ENCODE data around the gene PLA2G2D. TPM values are rescaled to one million over a fixed set of nuclear protein-coding genes. Genes with fewer than 3 reads are reported as not detected.

The PLA2G2D gene
- total RNA-seq, 1 experiment from 2014 or later, result not detected

DNA sequence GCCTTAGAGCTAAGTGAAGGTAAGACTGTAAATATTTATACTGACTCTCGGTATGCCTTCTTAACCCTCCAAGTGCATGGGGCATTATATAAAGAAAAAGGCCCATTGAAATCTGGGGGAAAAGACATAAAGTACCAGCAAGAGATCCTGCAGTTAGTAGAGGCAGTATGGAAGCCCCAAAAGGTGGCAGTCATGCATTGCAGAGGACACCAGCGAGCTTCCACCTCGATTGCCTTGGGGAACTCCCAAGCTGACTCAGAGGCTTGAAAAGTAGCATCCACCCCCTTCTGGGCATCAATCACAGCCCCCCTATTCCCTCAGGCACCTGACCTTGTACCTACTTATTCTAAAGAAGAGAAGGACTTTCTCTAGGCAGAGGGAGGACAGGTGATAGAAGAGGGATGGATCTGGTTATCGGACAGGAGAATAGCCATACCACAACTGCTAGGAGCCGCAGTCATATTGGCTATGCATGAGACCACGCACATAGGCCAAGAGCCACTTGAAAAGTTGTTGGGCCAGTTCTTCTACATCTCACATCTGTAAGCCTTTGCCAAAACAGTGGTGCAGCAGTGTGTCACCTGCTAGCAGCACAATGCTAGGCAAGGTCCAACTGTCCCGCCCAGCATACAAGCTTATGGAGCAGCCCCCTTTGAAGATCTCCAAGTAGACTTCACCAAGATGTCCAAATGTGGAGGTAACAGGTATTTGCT is 39.2 kb upstream of the PLA2G2D start:
- Mint-ChIP-seq H3K4me1 (peaks cover 3 to 8% of the 10 kb centered on the region in 2 experiments; a peak in 2 of 4 replicates), H3K9me3 (peaks cover 37 to 44% of the 10 kb centered on the region in 2 experiments), H3K4me3 (no peak overlapping the region), H3K27ac (no peak overlapping the region), H3K36me3 (ENCODE audit: insufficient read depth in 1 of 3, low read depth in 3 of 3) (peaks cover 6 to 16% (median 7%) of the 10 kb centered on the region in 3 experiments; a peak in 5 of 7 replicates), H3K27me3 (ENCODE audit: low read depth) (peaks cover 22% of the 10 kb centered on the region)
- Histone ChIP-seq H2BK20ac (ENCODE audit: low read depth, low read length, poor library complexity, severe bottlenecking) (no peak overlapping the region), H3K56ac (ENCODE audit: insufficient read length, low read depth, low read length) (no peak overlapping the region), H2BK120ac (ENCODE audit: low read depth, low read length, poor library complexity, severe bottlenecking) (no peak overlapping the region), H3K9me3 (ENCODE audit: control insufficient read depth, low read depth, low read length) (peaks cover 16% of the 10 kb centered on the region), H4K8ac (replicated peaks; ENCODE audit: insufficient read length, low read depth, low read length) (no peak overlapping the region), H3K23me2 (ENCODE audit: insufficient read length, low read depth, low read length, poor library complexity, severe bottlenecking) (no peaks in the 10 kb centered on the region), H3T11ph (ENCODE audit: low read length) (no peak overlapping the region), H3K18ac (ENCODE audit: insufficient read length, low read depth, low read length) (no peak overlapping the region), H2BK5ac (ENCODE audit: insufficient read length, low read length) (no peak overlapping the region), H3K4me2 (ENCODE audit: insufficient read depth, insufficient read length, low read length) (no peak overlapping the region), H4K20me1 (ENCODE audit: control insufficient read depth, insufficient read depth, insufficient read length) (no peaks in the 10 kb centered on the region), H3K27me3 (ENCODE audit: insufficient read depth, low read length) (no peaks in the 10 kb centered on the region), H3K79me1 (ENCODE audit: insufficient read depth, low read depth, low read length, poor library complexity, severe bottlenecking) (no peaks in the 10 kb centered on the region), H3K27ac (ENCODE audit: insufficient read length, low read depth, low read length) (no peak overlapping the region), H3K23ac (ENCODE audit: insufficient read length, low read depth, low read length) (no peak overlapping the region), H3K79me2 (ENCODE audit: insufficient read depth, low read length) (no peaks in the 10 kb centered on the region), H4K91ac (ENCODE audit: insufficient read length, low read depth, low read length) (no peak overlapping the region), H4K5ac (ENCODE audit: insufficient read length, low read depth, low read length) (no peak overlapping the region), H3K14ac (ENCODE audit: insufficient read depth, low read length) (no peak overlapping the region), H2BK12ac (ENCODE audit: insufficient read length, low read depth, low read length) (no peak overlapping the region), H3K4me1 (ENCODE audit: insufficient read depth, low read length) (no peaks in the 10 kb centered on the region), H2AFZ (ENCODE audit: low read length) (no peak overlapping the region), H2AK5ac (ENCODE audit: insufficient read length, low read length) (no peak overlapping the region), H2BK15ac (ENCODE audit: low read depth, low read length) (no peak overlapping the region), H3K9ac (ENCODE audit: extremely low read depth, insufficient read length, low read length) (no peak overlapping the region), H3K4ac (ENCODE audit: low read depth, low read length) (no peak overlapping the region)
- TF ChIP-seq, protein P1, sequence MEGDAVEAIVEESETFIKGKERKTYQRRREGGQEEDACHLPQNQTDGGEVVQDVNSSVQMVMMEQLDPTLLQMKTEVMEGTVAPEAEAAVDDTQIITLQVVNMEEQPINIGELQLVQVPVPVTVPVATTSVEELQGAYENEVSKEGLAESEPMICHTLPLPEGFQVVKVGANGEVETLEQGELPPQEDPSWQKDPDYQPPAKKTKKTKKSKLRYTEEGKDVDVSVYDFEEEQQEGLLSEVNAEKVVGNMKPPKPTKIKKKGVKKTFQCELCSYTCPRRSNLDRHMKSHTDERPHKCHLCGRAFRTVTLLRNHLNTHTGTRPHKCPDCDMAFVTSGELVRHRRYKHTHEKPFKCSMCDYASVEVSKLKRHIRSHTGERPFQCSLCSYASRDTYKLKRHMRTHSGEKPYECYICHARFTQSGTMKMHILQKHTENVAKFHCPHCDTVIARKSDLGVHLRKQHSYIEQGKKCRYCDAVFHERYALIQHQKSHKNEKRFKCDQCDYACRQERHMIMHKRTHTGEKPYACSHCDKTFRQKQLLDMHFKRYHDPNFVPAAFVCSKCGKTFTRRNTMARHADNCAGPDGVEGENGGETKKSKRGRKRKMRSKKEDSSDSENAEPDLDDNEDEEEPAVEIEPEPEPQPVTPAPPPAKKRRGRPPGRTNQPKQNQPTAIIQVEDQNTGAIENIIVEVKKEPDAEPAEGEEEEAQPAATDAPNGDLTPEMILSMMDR (conservative IDR thresholded peaks at IDR 0.05), result no peak
- no peak for DNase-seq
- WGBS (ENCODE audit: extremely low coverage, insufficient read length, low lambda C conversion rate), result no CpG with 5 or more reads among the region's 7 CpGs

Data from H9 (cell line).